ENCODE data around the gene SLC16A14. TPM values are rescaled to one million over a fixed set of nuclear protein-coding genes. Genes with fewer than 3 reads are reported as not detected.

SLC16A14 gene
- polyA plus RNA-seq, 1 donor from 2014 or later: 128 TPM

DNA sequence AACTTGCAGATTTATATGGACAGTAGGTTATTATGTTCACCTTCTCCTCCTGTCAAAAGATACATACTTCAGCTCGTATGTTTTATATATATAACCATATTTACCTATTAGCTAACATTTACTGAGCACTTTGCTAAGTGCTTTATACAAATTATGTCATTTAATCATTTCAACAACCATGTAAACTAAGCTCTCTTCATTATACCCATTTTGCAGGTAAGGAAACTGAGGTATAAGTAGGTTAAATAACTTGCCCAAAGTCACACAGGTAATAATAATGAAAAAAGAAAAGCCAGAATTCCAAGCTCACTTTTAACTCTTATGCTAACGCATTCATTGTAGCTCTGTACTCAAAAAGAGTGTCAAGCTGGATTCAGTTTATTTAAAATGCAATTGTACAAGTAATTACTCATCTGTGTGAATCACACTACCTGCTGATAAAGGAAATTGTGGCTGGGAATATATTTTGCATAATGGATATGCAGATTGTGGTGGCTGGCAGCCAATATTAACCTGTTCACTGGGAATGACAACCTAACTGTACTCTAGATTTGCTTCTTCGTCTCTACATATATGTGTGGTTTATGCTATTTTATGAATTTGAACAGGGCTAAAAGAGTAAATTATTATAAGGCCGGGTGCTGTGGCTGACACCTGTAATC is 20.6 kb downstream of the SLC16A14 start:
- Histone ChIP-seq H3K79me2 (replicated peaks; ENCODE audit: insufficient read depth, low read length) (no peaks in the 10 kb centered on the region), H3K36me3 (ENCODE audit: insufficient read depth, low read length) (peaks cover 21% of the 10 kb centered on the region), H3K4me2 (ENCODE audit: low read length) (no peak overlapping the region), H3K9me2 (ENCODE audit: insufficient read depth, low read length) (no peaks in the 10 kb centered on the region), H3K4me3 (ENCODE audit: low read length) (no peak overlapping the region), H3K27ac (ENCODE audit: low read length) (no peak overlapping the region), H3K9ac (ENCODE audit: low read length) (no peak overlapping the region), H3F3A (ENCODE audit: insufficient read depth, low read length, poor library complexity, severe bottlenecking) (no peaks in the 10 kb centered on the region), H4K20me1 (ENCODE audit: insufficient read depth) (no peaks in the 10 kb centered on the region), H3K27me3 (ENCODE audit: insufficient read depth, low read depth, low read length) (no peaks in the 10 kb centered on the region), H3K9me3 (ENCODE audit: low read length) (no peaks in the 10 kb centered on the region), H2AFZ (ENCODE audit: low read depth, low read length) (no peak overlapping the region)
- TF ChIP-seq EZH2 (IDR thresholded peaks at IDR 0.05; ENCODE audit: borderline replicate concordance, insufficient read depth, low read length, poor library complexity, severe bottlenecking) (no peak), RAD21 (conservative IDR thresholded peaks at IDR 0.05) (no peak), SMC3 (conservative IDR thresholded peaks at IDR 0.05; ENCODE audit: poor library complexity) (no peak), POLR2AphosphoS5 (IDR thresholded peaks at IDR 0.05) (no peak), MXI1 (conservative IDR thresholded peaks at IDR 0.05; ENCODE audit: poor library complexity, severe bottlenecking) (no peak), EP300 (conservative IDR thresholded peaks at IDR 0.05; ENCODE audit: poor library complexity, severe bottlenecking) (no peak), TAF1 (IDR thresholded peaks at IDR 0.05; ENCODE audit: low read depth) (no peak)
- TF ChIP-seq, protein P1, sequence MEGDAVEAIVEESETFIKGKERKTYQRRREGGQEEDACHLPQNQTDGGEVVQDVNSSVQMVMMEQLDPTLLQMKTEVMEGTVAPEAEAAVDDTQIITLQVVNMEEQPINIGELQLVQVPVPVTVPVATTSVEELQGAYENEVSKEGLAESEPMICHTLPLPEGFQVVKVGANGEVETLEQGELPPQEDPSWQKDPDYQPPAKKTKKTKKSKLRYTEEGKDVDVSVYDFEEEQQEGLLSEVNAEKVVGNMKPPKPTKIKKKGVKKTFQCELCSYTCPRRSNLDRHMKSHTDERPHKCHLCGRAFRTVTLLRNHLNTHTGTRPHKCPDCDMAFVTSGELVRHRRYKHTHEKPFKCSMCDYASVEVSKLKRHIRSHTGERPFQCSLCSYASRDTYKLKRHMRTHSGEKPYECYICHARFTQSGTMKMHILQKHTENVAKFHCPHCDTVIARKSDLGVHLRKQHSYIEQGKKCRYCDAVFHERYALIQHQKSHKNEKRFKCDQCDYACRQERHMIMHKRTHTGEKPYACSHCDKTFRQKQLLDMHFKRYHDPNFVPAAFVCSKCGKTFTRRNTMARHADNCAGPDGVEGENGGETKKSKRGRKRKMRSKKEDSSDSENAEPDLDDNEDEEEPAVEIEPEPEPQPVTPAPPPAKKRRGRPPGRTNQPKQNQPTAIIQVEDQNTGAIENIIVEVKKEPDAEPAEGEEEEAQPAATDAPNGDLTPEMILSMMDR (IDR thresholded peaks at IDR 0.05; ENCODE audit: poor library complexity, severe bottlenecking): no peak
- TF ChIP-seq, protein P2, sequence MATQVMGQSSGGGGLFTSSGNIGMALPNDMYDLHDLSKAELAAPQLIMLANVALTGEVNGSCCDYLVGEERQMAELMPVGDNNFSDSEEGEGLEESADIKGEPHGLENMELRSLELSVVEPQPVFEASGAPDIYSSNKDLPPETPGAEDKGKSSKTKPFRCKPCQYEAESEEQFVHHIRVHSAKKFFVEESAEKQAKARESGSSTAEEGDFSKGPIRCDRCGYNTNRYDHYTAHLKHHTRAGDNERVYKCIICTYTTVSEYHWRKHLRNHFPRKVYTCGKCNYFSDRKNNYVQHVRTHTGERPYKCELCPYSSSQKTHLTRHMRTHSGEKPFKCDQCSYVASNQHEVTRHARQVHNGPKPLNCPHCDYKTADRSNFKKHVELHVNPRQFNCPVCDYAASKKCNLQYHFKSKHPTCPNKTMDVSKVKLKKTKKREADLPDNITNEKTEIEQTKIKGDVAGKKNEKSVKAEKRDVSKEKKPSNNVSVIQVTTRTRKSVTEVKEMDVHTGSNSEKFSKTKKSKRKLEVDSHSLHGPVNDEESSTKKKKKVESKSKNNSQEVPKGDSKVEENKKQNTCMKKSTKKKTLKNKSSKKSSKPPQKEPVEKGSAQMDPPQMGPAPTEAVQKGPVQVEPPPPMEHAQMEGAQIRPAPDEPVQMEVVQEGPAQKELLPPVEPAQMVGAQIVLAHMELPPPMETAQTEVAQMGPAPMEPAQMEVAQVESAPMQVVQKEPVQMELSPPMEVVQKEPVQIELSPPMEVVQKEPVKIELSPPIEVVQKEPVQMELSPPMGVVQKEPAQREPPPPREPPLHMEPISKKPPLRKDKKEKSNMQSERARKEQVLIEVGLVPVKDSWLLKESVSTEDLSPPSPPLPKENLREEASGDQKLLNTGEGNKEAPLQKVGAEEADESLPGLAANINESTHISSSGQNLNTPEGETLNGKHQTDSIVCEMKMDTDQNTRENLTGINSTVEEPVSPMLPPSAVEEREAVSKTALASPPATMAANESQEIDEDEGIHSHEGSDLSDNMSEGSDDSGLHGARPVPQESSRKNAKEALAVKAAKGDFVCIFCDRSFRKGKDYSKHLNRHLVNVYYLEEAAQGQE (IDR thresholded peaks at IDR 0.05; ENCODE audit: borderline replicate concordance): no peak

DNA sequence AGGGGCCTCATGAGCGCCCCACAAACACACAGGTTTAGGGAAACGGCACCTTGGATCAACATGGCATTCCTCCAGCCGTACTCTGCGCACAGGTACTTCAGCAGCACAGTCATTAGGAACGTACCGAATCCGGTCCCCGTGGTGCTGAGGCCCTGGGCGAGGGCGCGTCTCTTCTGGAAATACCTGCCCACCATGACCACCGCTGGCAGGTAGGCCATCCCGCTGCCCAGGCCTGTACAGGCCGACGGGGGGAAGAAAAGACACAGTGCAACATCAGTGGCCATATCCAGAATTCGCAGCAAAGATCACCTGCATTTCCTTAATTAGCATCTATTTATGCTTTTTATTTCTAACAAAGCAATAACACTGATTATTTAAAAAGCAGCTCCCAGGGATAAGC is 22.2 kb downstream of the SLC16A14 start:
- Histone ChIP-seq H3K9me2 (ENCODE audit: insufficient read depth, low read length) (no peaks in the 10 kb centered on the region), H3K27me3 (ENCODE audit: insufficient read depth, low read depth, low read length) (no peaks in the 10 kb centered on the region), H3K36me3 (ENCODE audit: insufficient read depth, low read length) (peaks cover 33% of the 10 kb centered on the region), H3K9ac (ENCODE audit: low read length) (no peak overlapping the region), H4K20me1 (ENCODE audit: insufficient read depth) (no peaks in the 10 kb centered on the region), H3K4me2 (ENCODE audit: low read length) (no peak overlapping the region), H3F3A (ENCODE audit: insufficient read depth, low read length, poor library complexity, severe bottlenecking) (no peaks in the 10 kb centered on the region), H3K79me2 (replicated peaks; ENCODE audit: insufficient read depth, low read length) (no peaks in the 10 kb centered on the region), H3K4me3 (ENCODE audit: low read length) (no peak overlapping the region), H3K27ac (ENCODE audit: low read length) (no peak overlapping the region), H2AFZ (ENCODE audit: low read depth, low read length) (no peak overlapping the region), H3K9me3 (ENCODE audit: low read length) (no peaks in the 10 kb centered on the region)
- TF ChIP-seq TAF1 (IDR thresholded peaks at IDR 0.05; ENCODE audit: low read depth) (no peak), MXI1 (conservative IDR thresholded peaks at IDR 0.05; ENCODE audit: poor library complexity, severe bottlenecking) (no peak), EP300 (conservative IDR thresholded peaks at IDR 0.05; ENCODE audit: poor library complexity, severe bottlenecking) (no peak), EZH2 (IDR thresholded peaks at IDR 0.05; ENCODE audit: borderline replicate concordance, insufficient read depth, low read length, poor library complexity, severe bottlenecking) (no peak), POLR2AphosphoS5 (IDR thresholded peaks at IDR 0.05) (no peak), SMC3 (conservative IDR thresholded peaks at IDR 0.05; ENCODE audit: poor library complexity) (no peak), RAD21 (conservative IDR thresholded peaks at IDR 0.05) (no peak)
- TF ChIP-seq, protein P1 (IDR thresholded peaks at IDR 0.05; ENCODE audit: poor library complexity, severe bottlenecking): no peak
- TF ChIP-seq, protein P2 (IDR thresholded peaks at IDR 0.05; ENCODE audit: borderline replicate concordance): no peak
